Mesendoderm (in vitro differentiated cells): ENCODE results near the gene PDSS1.

ENCODE experiments used
- DNase-seq: peaks from one replicate; pipeline ENCODE4 v3.0.0; 2013
- H2AK5ac ChIP-seq: 2 replicates; pipeline ENCODE4 v1.6.1; 2013; ENCODE audit warnings: low read length, inconsistent platforms
- H2BK120ac ChIP-seq: 2 replicates; pipeline ENCODE4 v1.6.1; 2013; ENCODE audit warnings: low read depth, mild to moderate bottlenecking, low read length, moderate library complexity, mixed read lengths
- H2BK15ac ChIP-seq: replicated peaks from 2 replicates; pipeline ENCODE4 v1.6.1; 2013; ENCODE audit warnings: low read depth, mild to moderate bottlenecking, moderate library complexity
- H2BK5ac ChIP-seq: 2 replicates; pipeline ENCODE4 v1.6.1; 2013; ENCODE audit warnings: low read length, inconsistent platforms
- H3K18ac ChIP-seq: 2 replicates; pipeline ENCODE4 v1.6.1; 2013; ENCODE audit warnings: mild to moderate bottlenecking, low read length, mixed read lengths
- H3K23ac ChIP-seq: one replicate; pipeline ENCODE4 v1.6.1; 2013; ENCODE audit warnings: low read length
- H3K27ac ChIP-seq: 2 replicates; pipeline ENCODE4 v1.5.1; 2013; ENCODE audit warnings: low read depth, mild to moderate bottlenecking, inconsistent platforms, low read length, moderate library complexity
- H3K27me3 ChIP-seq: 2 replicates; pipeline ENCODE4 v1.6.1; 2013; ENCODE audit warnings: low read length, control low read depth, mild to moderate bottlenecking, inconsistent platforms; ENCODE audit not compliant: insufficient read depth, poor library complexity
- H3K36me3 ChIP-seq: 2 replicates; pipeline ENCODE4 v1.6.1; 2013; ENCODE audit warnings: low read length, inconsistent platforms; ENCODE audit not compliant: control insufficient read depth, insufficient read depth
- H3K4ac ChIP-seq: one replicate; pipeline ENCODE4 v1.6.1; 2013; ENCODE audit warnings: low read depth, mild to moderate bottlenecking, low read length, moderate library complexity
- H3K4me1 ChIP-seq: 2 replicates; pipeline ENCODE4 v1.6.1; 2013; ENCODE audit warnings: low read depth, low read length, inconsistent platforms; ENCODE audit not compliant: control insufficient read depth
- H3K4me2 ChIP-seq: 2 replicates; pipeline ENCODE4 v1.6.1; 2013; ENCODE audit warnings: low read length
- H3K4me3 ChIP-seq: 2 replicates; pipeline ENCODE4 v1.5.1; 2013; ENCODE audit warnings: mild to moderate bottlenecking, low read length
- H3K56ac ChIP-seq: one replicate; pipeline ENCODE4 v1.6.1; 2013; ENCODE audit warnings: low read length
- H3K79me1 ChIP-seq: 2 replicates; pipeline ENCODE4 v1.6.1; 2013; ENCODE audit warnings: low read length, inconsistent platforms
- H3K79me2 ChIP-seq: 2 replicates; pipeline ENCODE4 v1.6.1; 2013; ENCODE audit warnings: mild to moderate bottlenecking, low read length; ENCODE audit not compliant: control insufficient read depth, insufficient read depth
- H3K9ac ChIP-seq: 2 replicates; pipeline ENCODE4 v1.6.1; 2013; ENCODE audit warnings: low read length, inconsistent platforms
- H4K5ac ChIP-seq: one replicate; pipeline ENCODE4 v1.6.1; 2013; ENCODE audit warnings: low read length
- H4K8ac ChIP-seq: one replicate; pipeline ENCODE4 v1.6.1; 2013; ENCODE audit warnings: low read depth, mild to moderate bottlenecking, control low read depth, low read length, moderate library complexity
- WGBS: extraction: QIAGEN DNeasy Blood & Tissue Kit; methylation state at CpG from one replicate; pipeline ENCODE4 v1.1.7; 2013; ENCODE audit warnings: low lambda C conversion rate, missing lambda C conversion rate; ENCODE audit not compliant: insufficient coverage; ENCODE audit errors: extremely low coverage; 5-methylcytosine and 5-hydroxymethylcytosine counted together

The PDSS1 gene

DNA sequence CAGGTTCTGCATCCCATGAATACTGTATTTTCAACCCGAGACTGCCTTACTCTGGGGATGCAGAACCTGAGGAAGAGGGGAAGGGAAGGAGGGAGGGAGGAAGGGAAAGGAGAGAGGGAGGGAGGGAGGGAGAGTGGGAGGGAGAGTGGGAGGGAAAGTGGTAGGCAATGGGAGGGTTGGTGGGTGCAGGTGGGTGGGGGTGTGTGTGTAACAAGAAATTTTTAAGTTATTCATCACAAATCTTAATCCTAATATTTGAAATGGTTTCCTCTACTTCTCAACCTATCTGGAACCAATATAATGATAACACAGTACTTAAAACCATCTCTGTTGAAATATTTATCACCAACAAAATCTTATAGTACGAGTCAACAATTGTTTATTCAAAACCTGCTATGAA lies 68.0 kb downstream of the PDSS1 start:
- no peaks in the 10 kb centered on the region for H3K36me3 ChIP-seq
- DNase-seq: no peak
- H3K18ac ChIP-seq: no peak overlapping the region
- peaks cover 2% of the 10 kb centered on the region for H3K79me1 ChIP-seq
- H3K4me3 ChIP-seq: no peak overlapping the region
- no CpG with 5 or more reads among the region's 2 CpGs for WGBS
- H3K79me2 ChIP-seq: no peaks in the 10 kb centered on the region
- no peak overlapping the region for H3K9ac ChIP-seq
- H3K27ac ChIP-seq: no peak overlapping the region
- H3K4me2 ChIP-seq: no peak overlapping the region
- H2BK120ac ChIP-seq: no peak overlapping the region
- no peaks in the 10 kb centered on the region for H3K4me1 ChIP-seq
- no peak overlapping the region for H2BK15ac ChIP-seq
- H4K5ac ChIP-seq: no peak overlapping the region
- H3K4ac ChIP-seq: no peak overlapping the region
- no peak overlapping the region for H2BK5ac ChIP-seq
- no peak overlapping the region for H4K8ac ChIP-seq
- H3K27me3 ChIP-seq: no peaks in the 10 kb centered on the region
- no peak overlapping the region for H3K23ac ChIP-seq
- H3K56ac ChIP-seq: no peak overlapping the region
- H2AK5ac ChIP-seq: no peak overlapping the region

DNA sequence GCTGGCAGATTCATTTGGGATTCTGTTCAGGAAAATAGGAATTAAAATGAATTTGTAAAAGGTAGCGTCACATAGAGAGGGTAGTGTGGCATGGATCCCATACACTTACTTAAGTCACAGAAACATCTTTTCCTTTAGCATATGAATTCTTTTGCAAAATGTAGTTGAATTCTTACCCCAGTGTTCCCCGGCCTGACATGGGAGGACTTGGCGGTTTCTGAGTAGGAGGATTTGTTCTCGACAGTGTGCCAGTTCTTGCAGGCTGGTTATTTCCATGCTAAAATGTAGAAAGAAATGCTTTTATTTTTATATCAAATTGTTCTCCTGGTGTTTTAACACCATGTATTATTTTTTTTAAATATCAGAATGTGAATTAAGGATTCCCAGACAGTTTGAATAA lies 72.6 kb downstream of the PDSS1 start:
- no peak for DNase-seq
- no peaks in the 10 kb centered on the region for H3K27me3 ChIP-seq
- no peak overlapping the region for H3K9ac ChIP-seq
- H4K8ac ChIP-seq: no peak overlapping the region
- H3K4me1 ChIP-seq: no peaks in the 10 kb centered on the region
- no peak overlapping the region for H3K27ac ChIP-seq
- no peak overlapping the region for H3K23ac ChIP-seq
- H3K79me2 ChIP-seq: no peaks in the 10 kb centered on the region
- no peak overlapping the region for H2BK15ac ChIP-seq
- no CpG with 5 or more reads among the region's 4 CpGs for WGBS
- no peak overlapping the region for H3K4ac ChIP-seq
- H3K4me3 ChIP-seq: no peak overlapping the region
- H3K18ac ChIP-seq: no peak overlapping the region
- H2BK120ac ChIP-seq: no peak overlapping the region
- no peak overlapping the region for H3K56ac ChIP-seq
- H3K4me2 ChIP-seq: no peak overlapping the region
- no peaks in the 10 kb centered on the region for H3K36me3 ChIP-seq
- H4K5ac ChIP-seq: no peak overlapping the region
- no peak overlapping the region for H2BK5ac ChIP-seq
- peaks cover 2% of the 10 kb centered on the region for H3K79me1 ChIP-seq
- no peak overlapping the region for H2AK5ac ChIP-seq

DNA sequence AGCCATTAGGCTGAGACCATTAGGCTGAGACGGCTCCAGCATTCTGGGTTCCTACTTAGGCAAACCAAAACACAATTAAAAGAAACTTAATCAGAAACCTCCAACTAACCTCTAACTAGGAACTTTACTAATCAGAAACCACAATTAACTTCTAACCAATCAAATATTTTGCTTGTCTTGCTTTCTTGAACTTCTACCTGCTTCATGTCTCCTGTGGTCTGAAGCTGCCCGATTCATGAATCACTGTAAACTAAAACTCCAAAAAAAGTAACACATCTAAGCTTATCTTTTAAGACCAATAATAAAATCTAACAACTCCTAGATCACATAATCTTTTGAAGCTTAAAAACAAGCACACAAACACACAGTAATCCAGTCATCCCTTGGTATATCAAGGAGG lies 76.1 kb downstream of the PDSS1 start:
- Histone ChIP-seq H2BK120ac (no peak overlapping the region), H2AK5ac (no peak overlapping the region), H3K18ac (no peak overlapping the region), H2BK5ac (no peak overlapping the region), H3K4me3 (no peak overlapping the region), H3K4me1 (no peaks in the 10 kb centered on the region), H3K79me2 (no peaks in the 10 kb centered on the region), H3K56ac (no peak overlapping the region), H3K4ac (no peak overlapping the region), H3K23ac (no peak overlapping the region), H4K5ac (no peak overlapping the region), H3K36me3 (no peaks in the 10 kb centered on the region), H2BK15ac (no peak overlapping the region), H3K79me1 (peaks cover 2% of the 10 kb centered on the region), H4K8ac (no peak overlapping the region), H3K27ac (no peak overlapping the region), H3K27me3 (no peaks in the 10 kb centered on the region), H3K4me2 (no peak overlapping the region), H3K9ac (no peak overlapping the region)
- no CpG with 5 or more reads among the region's 2 CpGs for WGBS
- no peak for DNase-seq

DNA sequence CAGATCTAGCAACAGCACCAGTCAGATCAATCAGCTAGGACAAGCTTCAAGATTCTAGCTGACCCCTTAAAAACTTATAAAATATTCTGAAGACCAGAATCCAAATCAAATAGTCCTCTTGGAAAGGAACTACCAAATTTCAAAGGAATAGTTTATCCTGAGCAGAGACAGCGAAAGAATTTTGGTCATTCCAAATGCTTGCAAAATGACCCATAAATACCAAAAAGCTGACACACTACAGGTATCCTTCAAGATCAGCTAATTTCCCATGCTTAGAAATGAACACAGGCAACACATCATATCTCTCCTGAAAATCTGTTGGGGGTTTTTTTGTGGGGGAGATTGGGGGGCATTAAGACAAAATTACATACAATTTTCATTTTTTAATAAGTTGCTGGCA lies 78.8 kb downstream of the PDSS1 start:
- Histone ChIP-seq H3K4me3 (no peak overlapping the region), H3K56ac (no peak overlapping the region), H3K79me1 (peaks cover 10% of the 10 kb centered on the region), H3K4me1 (peaks cover 12% of the 10 kb centered on the region), H3K36me3 (no peaks in the 10 kb centered on the region), H2AK5ac (no peak overlapping the region), H3K23ac (no peak overlapping the region), H3K4ac (no peak overlapping the region), H3K27me3 (no peaks in the 10 kb centered on the region), H4K8ac (no peak overlapping the region), H3K27ac (no peak overlapping the region), H2BK5ac (no peak overlapping the region), H2BK15ac (no peak overlapping the region), H3K79me2 (peaks cover 10% of the 10 kb centered on the region), H3K4me2 (no peak overlapping the region), H3K18ac (no peak overlapping the region), H4K5ac (no peak overlapping the region), H3K9ac (no peak overlapping the region), H2BK120ac (no peak overlapping the region)
- no CpG with 5 or more reads among the region's 1 CpG for WGBS
- peak; percentile 58 for DNase-seq

DNA sequence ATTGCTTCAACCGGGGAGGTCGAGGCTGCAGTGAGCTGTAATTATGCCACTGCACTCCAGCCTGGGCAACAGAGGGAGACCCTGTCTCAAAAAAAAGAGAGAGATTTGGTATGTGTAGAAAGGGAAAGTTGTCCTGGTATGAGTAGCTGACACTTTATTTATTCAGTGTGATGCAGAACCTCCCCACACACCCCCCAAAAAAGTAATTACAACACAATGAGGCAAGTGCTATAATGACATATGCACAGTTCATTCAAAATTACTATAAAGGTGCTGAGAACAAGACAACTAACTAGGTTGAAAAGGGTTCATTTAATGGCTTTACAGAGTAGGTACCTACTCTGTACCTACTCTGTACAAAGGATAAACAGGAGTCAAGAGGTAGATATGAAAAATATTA lies 80.2 kb downstream of the PDSS1 start:
- Histone ChIP-seq H2BK5ac (no peak overlapping the region), H3K9ac (no peak overlapping the region), H3K79me1 (peaks cover 15% of the 10 kb centered on the region), H3K79me2 (peaks cover 14% of the 10 kb centered on the region), H3K56ac (no peak overlapping the region), H3K18ac (no peak overlapping the region), H3K36me3 (no peaks in the 10 kb centered on the region), H2BK120ac (no peak overlapping the region), H2AK5ac (no peak overlapping the region), H4K8ac (no peak overlapping the region), H3K4me3 (no peak overlapping the region), H3K4me2 (no peak overlapping the region), H2BK15ac (no peak overlapping the region), H3K27ac (no peak overlapping the region), H3K27me3 (no peaks in the 10 kb centered on the region), H3K4ac (no peak overlapping the region), H3K4me1 (peaks cover 19% of the 10 kb centered on the region), H4K5ac (no peak overlapping the region), H3K23ac (no peak overlapping the region)
- no peak for DNase-seq
- no CpG with 5 or more reads among the region's 2 CpGs for WGBS

DNA sequence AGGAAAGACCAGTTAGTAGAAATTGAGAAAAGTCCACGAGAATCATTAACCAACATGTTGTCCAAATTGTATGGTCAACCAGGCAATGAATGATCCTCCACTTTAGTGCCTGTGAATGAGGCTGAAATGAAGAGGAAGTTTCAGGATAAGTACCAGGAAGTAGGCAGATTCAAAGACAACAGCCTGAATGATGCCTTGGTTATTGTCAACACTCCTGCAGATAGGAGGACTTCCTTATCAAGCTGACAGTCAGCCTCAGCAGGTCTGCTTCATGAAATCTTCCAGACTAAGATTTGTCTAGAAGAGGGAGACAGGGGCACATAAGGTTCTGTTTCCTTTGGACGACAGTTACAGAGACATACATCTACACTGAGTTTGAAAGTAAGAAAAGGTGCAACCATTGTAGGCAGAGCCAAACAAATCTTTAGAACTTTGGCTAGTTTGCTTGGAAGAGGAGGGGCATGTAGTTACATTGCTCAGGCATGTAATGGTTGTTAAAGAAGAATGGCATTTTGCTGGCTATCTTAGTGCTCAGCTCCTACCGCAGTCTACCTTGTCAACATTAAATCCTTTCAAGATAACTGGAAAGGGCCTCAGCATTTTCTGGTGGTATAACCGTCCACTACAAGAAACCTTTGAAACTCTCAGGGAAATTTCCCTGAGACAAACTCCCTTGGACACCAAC lies 81.8 kb downstream of the PDSS1 start:
- H3K4me3 ChIP-seq: no peak overlapping the region
- H3K56ac ChIP-seq: peak overlapping the region; percentile 11
- H3K79me2 ChIP-seq: peaks cover 17% of the 10 kb centered on the region
- H4K8ac ChIP-seq: no peak overlapping the region
- H3K27me3 ChIP-seq: no peaks in the 10 kb centered on the region
- H2BK120ac ChIP-seq: no peak overlapping the region
- no peak overlapping the region for H3K9ac ChIP-seq
- no peaks in the 10 kb centered on the region for H3K36me3 ChIP-seq
- no peak overlapping the region for H2BK5ac ChIP-seq
- H3K23ac ChIP-seq: no peak overlapping the region
- peak overlapping the region; percentile 65 for H3K18ac ChIP-seq
- H3K4ac ChIP-seq: no peak overlapping the region
- WGBS: no CpG with 5 or more reads among the region's 4 CpGs
- DNase-seq: peak; percentile 74
- H3K27ac ChIP-seq: peak overlapping the region; percentile 0
- no peak overlapping the region for H3K4me2 ChIP-seq
- H3K79me1 ChIP-seq: peaks cover 20% of the 10 kb centered on the region
- no peak overlapping the region for H2BK15ac ChIP-seq
- H2AK5ac ChIP-seq: no peak overlapping the region
- no peak overlapping the region for H4K5ac ChIP-seq
- H3K4me1 ChIP-seq: peaks cover 19% of the 10 kb centered on the region
